Retina (tissue), 1 donor: ENCODE measurements around the gene DENND4B.
A peak's percentile ranks its signal among the peaks of the same experiment; 100 is the strongest.

ENCODE experiments used
- DNase-seq: peaks from one replicate; pipeline ENCODE4 v3.0.0-alpha.2; 2016

The DENND4B gene

GRCh38 chr1:153944005-153944826 is 2.3 kb downstream of the DENND4B start:
- DNase-seq: no peak

- DNase-seq: no peak
Measured at GRCh38 chr1:153942766-153943549, 3.6 kb downstream of the DENND4B start.

- DNase-seq: no peak
Measured at GRCh38 chr1:153941826-153942725, 4.4 kb downstream of the DENND4B start.

- no peak for DNase-seq
Measured at GRCh38 chr1:153940756-153941155, 5.8 kb downstream of the DENND4B start.

GRCh38 chr1:153939476-153939875 is 7.0 kb downstream of the DENND4B start:
- no peak for DNase-seq

GRCh38 chr1:153938996-153939395 is 7.5 kb downstream of the DENND4B start:
- DNase-seq: no peak

GRCh38 chr1:153937331-153937730 is 9.2 kb downstream of the DENND4B start:
- DNase-seq: no peak

- no peak for DNase-seq
Measured at GRCh38 chr1:153936011-153936802, 10.3 kb downstream of the DENND4B start.

- no peak for DNase-seq
Measured at GRCh38 chr1:153934746-153935145, 11.8 kb downstream of the DENND4B start.

- DNase-seq: no peak
Measured at GRCh38 chr1:153933955-153934354, 12.6 kb downstream of the DENND4B start.

GRCh38 chr1:153933430-153933829 is 13.1 kb downstream of the DENND4B start:
- DNase-seq: no peak

GRCh38 chr1:153932156-153933131 is 14.1 kb downstream of the DENND4B start:
- no peak for DNase-seq

GRCh38 chr1:153929981-153930948 is 16.3 kb downstream of the DENND4B start:
- no peak for DNase-seq

GRCh38 chr1:153929426-153929825 is 17.1 kb downstream of the DENND4B start:
- no peak for DNase-seq

GRCh38 chr1:153928791-153929341 is 17.7 kb downstream of the DENND4B start:
- no peak for DNase-seq

- DNase-seq: no peak
Measured at GRCh38 chr1:153928245-153928644, 18.3 kb downstream of the DENND4B start.

- DNase-seq: no peak
Measured at GRCh38 chr1:153926405-153926804, 20.1 kb downstream of the DENND4B start.

- DNase-seq: peak; percentile 99
Measured at GRCh38 chr1:153922972-153923925, 23.3 kb downstream of the DENND4B start, which contains the start of gene GATAD2B. TSS of gene GATAD2B (minus strand) at chr1:153922972. CDS start at chr1:153828347, 94,625 bp downstream.
